ENCODE results near the gene AK3. TPM values are rescaled to one million over a fixed set of nuclear protein-coding genes. Genes with fewer than 3 reads are reported as not detected.

Gene AK3
- total and polyA plus RNA-seq, 2 of the 8 experiments (the other 6 are each of a cell fraction or from before 2014, with no cell fraction given) = 8.9 to 30.0 TPM

DNA sequence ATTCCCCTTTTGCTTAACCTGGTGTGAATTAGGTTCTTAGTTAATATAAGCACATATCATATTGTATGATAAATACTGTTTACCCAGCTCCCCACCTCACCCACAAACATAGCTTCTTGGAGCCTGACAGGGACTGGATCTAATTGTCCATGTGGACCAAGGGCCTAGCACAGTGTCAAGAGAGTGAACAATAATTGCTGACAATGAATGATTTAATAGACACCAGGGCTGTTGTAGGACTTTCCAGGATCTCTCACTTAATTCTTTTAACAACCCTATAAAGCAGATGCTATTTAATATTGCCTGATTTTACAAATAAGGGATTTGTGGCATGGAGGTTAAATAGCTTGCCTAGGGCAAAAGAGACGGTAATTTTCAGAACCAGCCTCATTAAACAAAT lies 24.8 kb downstream of the AK3 start:
- Histone ChIP-seq H3K27me3 (replicated peaks in 1 of 4; ENCODE audit: control insufficient read depth in 3 of 4, extremely low read depth in 1 of 4, insufficient read depth in 3 of 4, low read length in 3 of 4) (no peaks in the 10 kb centered on the region), H3K4me2 (ENCODE audit: insufficient read depth in 1 of 2, low read depth in 2 of 2, low read length in 2 of 2) (no peak overlapping the region), H4K91ac (replicated peaks; ENCODE audit: insufficient read length, low read length) (no peak overlapping the region), H2BK5ac (ENCODE audit: low read depth, low read length) (no peak overlapping the region), H3K4me1 (replicated peaks in 1 of 4; ENCODE audit: control insufficient read depth in 3 of 4, insufficient read depth in 4 of 4, low read length in 3 of 4) (no peaks in the 10 kb centered on the region), H3K9ac (replicated peaks in 1 of 4; ENCODE audit: extremely low read depth in 1 of 4, low read depth in 3 of 4, low read length in 3 of 4) (no peak overlapping the region), H3K36me3 (ENCODE audit: control insufficient read depth in 2 of 4, insufficient read depth in 4 of 4, low read length in 3 of 4) (peaks cover 5 to 33% (median 18%) of the 10 kb centered on the region in 4 experiments), H3K14ac (ENCODE audit: insufficient read length) (no peak overlapping the region), H4K5ac (ENCODE audit: insufficient read length, low read depth, low read length) (no peak overlapping the region), H2BK15ac (ENCODE audit: low read length) (no peak overlapping the region), H4K20me1 (replicated peaks in 1 of 2; ENCODE audit: control insufficient read depth in 1 of 2, insufficient read depth in 2 of 2, low read length in 2 of 2) (no peaks in the 10 kb centered on the region), H3K79me2 (ENCODE audit: control insufficient read depth in 1 of 2, insufficient read depth in 2 of 2, low read length in 2 of 2) (no peaks in the 10 kb centered on the region), H3K23me2 (ENCODE audit: low read depth, low read length) (peaks cover 5% of the 10 kb centered on the region; the same call in 1 of the 2 replicates), H2BK120ac (replicated peaks; ENCODE audit: low read depth, low read length) (no peak overlapping the region), H3K4me3 (ENCODE audit: extremely low read depth in 1 of 4, insufficient read depth in 2 of 4, low read depth in 3 of 4, low read length in 4 of 4) (no peak overlapping the region), H3K9me3 (ENCODE audit: insufficient read depth in 2 of 2, low read depth in 1 of 2, low read length in 1 of 2) (no peaks in the 10 kb centered on the region), H3K4ac (replicated peaks; ENCODE audit: insufficient read length, low read depth, low read length) (no peak overlapping the region), H3K79me1 (ENCODE audit: low read depth, low read length) (no peaks in the 10 kb centered on the region), H3K56ac (replicated peaks; ENCODE audit: insufficient read length, low read depth, low read length) (no peak overlapping the region), H3K27ac (ENCODE audit: low read depth, low read length) (no peak overlapping the region), H2BK20ac (ENCODE audit: low read length) (no peak overlapping the region), H4K8ac (ENCODE audit: extremely low read depth, insufficient read depth, low read length) (no peak overlapping the region), H3K18ac (ENCODE audit: extremely low read depth, low read length) (no peak overlapping the region), H2AFZ (ENCODE audit: low read length) (no peak overlapping the region), H3K23ac (ENCODE audit: insufficient read length) (no peak overlapping the region), H2AK5ac (ENCODE audit: low read depth, low read length) (no peak overlapping the region), H2BK12ac (ENCODE audit: low read depth, low read length) (no peak overlapping the region)
- DNase-seq (ENCODE audit: low read depth in 1 of 2, low spot score in 2 of 2) = no peak
- CTCF ChIA-PET (ENCODE audit: partially characterized antibody) = interaction anchor here (0.6 to 1.3 kb wide), 5 partner anchors 17 to 714 kb away, joined by 3 to 4 read pairs (median 3); no protein-coding TSS in a partner anchor
- WGBS, 2 experiments (ENCODE audit: extremely low coverage in 1 of 2, insufficient coverage in 1 of 2, insufficient read length in 1 of 2, insufficient replicate concordance in 2 of 2, low coverage in 1 of 2, low lambda C conversion rate in 2 of 2, missing lambda C conversion rate in 1 of 2) = 83% methylated on average over 1 of the region's 1 CpG; no CpG with 5 or more reads in 1 of the 2 experiments
- POLR2A ChIA-PET (ENCODE audit: partially characterized antibody) = interaction anchor here (0.5 to 0.8 kb wide), 4 partner anchors 11 to 1658 kb away, joined by 3 to 4 read pairs (median 3); no protein-coding TSS in a partner anchor
- FAIRE-seq = no peak
- no peak for TF ChIP-seq MAFK (IDR thresholded peaks at IDR 0.05; ENCODE audit: low read depth, low read length)
- no peak for TF ChIP-seq ASH2L (IDR thresholded peaks at IDR 0.05; ENCODE audit: low read length)
- no peak for TF ChIP-seq POLR2A (IDR thresholded peaks at IDR 0.05; ENCODE audit: control extremely low read depth in 1 of 2, low read depth in 2 of 2, low read length in 2 of 2)
- no peak for TF ChIP-seq NANOG (IDR thresholded peaks at IDR 0.05; ENCODE audit: insufficient read depth, low read depth, low read length, poor library complexity, severe bottlenecking)
- TF ChIP-seq POLR2AphosphoS5 (IDR thresholded peaks at IDR 0.05; ENCODE audit: low read depth, low read length) = no peak
- TF ChIP-seq TBP (IDR thresholded peaks at IDR 0.05; ENCODE audit: low read depth, low read length) = no peak
- TF ChIP-seq CHD1 (IDR thresholded peaks at IDR 0.05; ENCODE audit: low read depth, low read length) = no peak
- TF ChIP-seq SP2 (IDR thresholded peaks at IDR 0.05; ENCODE audit: low read length) = no peak
- TF ChIP-seq ZNF274 (IDR thresholded peaks at IDR 0.05; ENCODE audit: borderline replicate concordance, extremely low read depth, low read length) = no peak
- no peak for TF ChIP-seq SUZ12 (IDR thresholded peaks at IDR 0.05; ENCODE audit: low read length)
- TF ChIP-seq TCF12 (IDR thresholded peaks at IDR 0.05; ENCODE audit: low read depth, low read length) = no peak
- no peak for TF ChIP-seq CTBP2 (IDR thresholded peaks at IDR 0.05; ENCODE audit: borderline replicate concordance, insufficient read depth, insufficient read length, low read length)
- TF ChIP-seq CEBPB (IDR thresholded peaks at IDR 0.05; ENCODE audit: low read depth, low read length) = no peak
- TF ChIP-seq YY1 (IDR thresholded peaks at IDR 0.05; ENCODE audit: low read depth, low read length) = no peak
- TF ChIP-seq TAF1 (IDR thresholded peaks at IDR 0.05; ENCODE audit: low read depth, low read length) = no peak

Data from H1 (cell line).